HepG2 (cell line): ENCODE data around the gene PNKD. TPM values are rescaled to one million over a fixed set of nuclear protein-coding genes. Genes with fewer than 3 reads are reported as not detected.

Experiments
- ARNT ChIP-seq: fragments of 450-650 bp; IDR thresholded peaks from 2 replicates; pipeline ENCODE4 v1.6.1; 2017
- ATF7-NPFF ChIP-seq: sonication (generic); formaldehyde crosslinking; IDR thresholded peaks from 2 replicates; pipeline ENCODE4 v1.8.1; 2023; ENCODE audit warnings: mild to moderate bottlenecking, low read depth, missing genetic modification reagents, moderate library complexity
- CBFB ChIP-seq: sonication (generic); formaldehyde crosslinking; IDR thresholded peaks from 2 replicates; pipeline ENCODE4 v1.4.0; 2020; ENCODE audit warnings: missing genetic modification reagents
- ISL2 ChIP-seq: sonication (generic); formaldehyde crosslinking; IDR thresholded peaks from 2 replicates; pipeline ENCODE4 v1.5.0; 2020; ENCODE audit warnings: missing genetic modification reagents
- NFYB ChIP-seq: sonication (generic); formaldehyde crosslinking; IDR thresholded peaks from 2 replicates; pipeline ENCODE4 v1.4.0; 2020; ENCODE audit warnings: missing genetic modification reagents
- NONO ChIP-seq, 2 experiments: fragments of 450-650 bp in 1 of 2; sonication (generic) in 1 of 2; formaldehyde crosslinking in 1 of 2; IDR thresholded peaks in 1 of 2; conservative IDR thresholded peaks in 1 of 2; 2 replicates each; pipeline versions ENCODE4 v1.6.1 to v1.8.0; 2017 to 2022; ENCODE audit warnings: mild to moderate bottlenecking in 1 of 2, missing genetic modification reagents in 1 of 2, moderate library complexity in 1 of 2
- SALL1 ChIP-seq: sonication (generic); formaldehyde crosslinking; IDR thresholded peaks from 2 replicates; pipeline ENCODE4 v1.8.0; 2022; ENCODE audit warnings: mild to moderate bottlenecking, missing genetic modification reagents
- TEAD3 ChIP-seq: optimal IDR thresholded peaks from 2 replicates; pipeline ENCODE3; 2016; ENCODE audit warnings: borderline replicate concordance
- XRCC5 ChIP-seq: fragments of 200-400 bp; formaldehyde crosslinking; optimal IDR thresholded peaks from 2 replicates; pipeline ENCODE3; 2017; ENCODE audit warnings: mild to moderate bottlenecking, low read length
- ZNF761 ChIP-seq: sonication (generic); formaldehyde crosslinking; conservative IDR thresholded peaks from 2 replicates; pipeline ENCODE4 v1.4.0; 2020; ENCODE audit warnings: mild to moderate bottlenecking, missing genetic modification reagents
- polyA plus RNA-seq, 8 experiments: library from polyadenylated mRNA; depleted of rRNA in 3 of 8; stranded (reverse) in 7 of 8; unstranded in 1 of 8; fragments of >200 nt; fragmentation: Illumina TruSeq in 4 of 8; extraction: Trizol in 4 of 8; gene quantifications; 2 replicates each; pipeline versions ENCODE4 v1.2.1 to v1.2.3, GENCODE V29; 2011 to 2016; ENCODE audit warnings: low read depth in 4 of 8, missing spikeins in 1 of 8, mixed read lengths in 1 of 8; ENCODE audit not compliant: insufficient read depth in 1 of 8
- total RNA-seq, 5 experiments: library from RNA; depleted of rRNA; stranded (reverse); fragments of >200 nt; fragmentation: Illumina TruSeq; extraction: Trizol; gene quantifications; 2 replicates each; pipeline ENCODE4 v1.2.3, GENCODE V29; 2016; ENCODE audit warnings: low read depth in 1 of 5
- TF ChIP-seq, protein P1 (sequence below): sonication (generic); formaldehyde crosslinking; IDR thresholded peaks from 2 replicates; pipeline ENCODE4 v1.5.1; 2020; ENCODE audit warnings: mild to moderate bottlenecking, missing genetic modification reagents
- TF ChIP-seq, protein P2 (sequence below): sonication (generic); formaldehyde crosslinking; IDR thresholded peaks from 2 replicates; pipeline ENCODE4 v1.4.0; 2020; ENCODE audit warnings: missing genetic modification reagents, borderline replicate concordance
- TF ChIP-seq, protein P3 (sequence below): IDR thresholded peaks from 2 replicates; pipeline ENCODE4 v1.6.1; 2016; ENCODE audit warnings: missing compliant biosample characterization, missing genetic modification reagents, borderline replicate concordance
- TF ChIP-seq, protein P4 (sequence below): sonication (generic); formaldehyde crosslinking; IDR thresholded peaks from 2 replicates; pipeline ENCODE4 v1.4.0; 2020; ENCODE audit warnings: missing genetic modification reagents
- TF ChIP-seq, protein P5 (sequence below): sonication (generic); formaldehyde crosslinking; IDR thresholded peaks from 2 replicates; pipeline ENCODE4 v1.5.1; 2020; ENCODE audit warnings: mild to moderate bottlenecking, missing genetic modification reagents, borderline replicate concordance
- TF ChIP-seq, protein P6 (sequence below): sonication (generic); formaldehyde crosslinking; IDR thresholded peaks from 2 replicates; pipeline ENCODE4; 2020; ENCODE audit warnings: missing genetic modification reagents, mild to moderate bottlenecking, borderline replicate concordance

The PNKD gene
- total and polyA plus RNA-seq, 2 of the 13 experiments (the other 11 are each of a cell fraction or from before 2014, with no cell fraction given) = 55.9 to 80.4 TPM

DNA sequence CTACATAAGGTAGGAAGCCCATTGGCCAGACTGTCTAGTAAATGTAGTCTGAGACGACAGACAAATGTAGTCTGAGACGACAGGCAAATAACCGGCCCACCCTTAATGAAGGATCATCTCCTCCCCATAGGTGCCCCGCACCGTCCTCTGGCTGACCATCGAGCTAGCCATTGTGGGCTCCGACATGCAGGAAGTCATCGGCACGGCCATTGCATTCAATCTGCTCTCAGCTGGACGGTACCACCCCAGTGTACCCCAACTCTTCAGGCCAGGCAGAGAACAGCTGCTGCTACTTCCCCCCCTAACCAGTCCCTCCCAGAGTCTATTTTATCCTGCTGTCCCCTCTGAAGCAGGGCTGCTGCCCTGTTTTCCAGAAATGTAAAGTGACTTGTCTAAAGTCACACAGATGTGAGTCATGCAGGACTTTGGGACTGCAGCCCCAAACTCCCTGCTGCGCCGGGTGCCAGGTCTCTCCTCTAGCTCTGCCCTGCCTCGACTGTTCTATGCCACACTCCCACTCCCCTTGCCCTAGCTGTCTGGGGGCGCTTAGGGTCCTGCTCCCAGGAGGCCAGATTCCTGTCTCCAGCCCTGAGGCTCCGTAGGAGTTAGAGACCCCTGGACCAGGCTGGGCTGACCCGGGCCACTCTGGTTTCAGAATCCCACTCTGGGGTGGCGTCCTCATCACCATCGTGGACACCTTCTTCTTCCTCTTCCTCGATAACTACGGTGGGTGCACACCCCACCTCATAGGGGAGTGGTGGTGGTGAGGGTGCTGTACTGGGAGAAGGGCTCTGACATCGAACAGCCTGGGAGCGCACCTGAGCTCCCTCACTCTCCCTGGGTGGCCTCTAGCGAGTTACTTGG, 116.4 kb downstream of the PNKD start (continued):
- TF ChIP-seq, protein P1, sequence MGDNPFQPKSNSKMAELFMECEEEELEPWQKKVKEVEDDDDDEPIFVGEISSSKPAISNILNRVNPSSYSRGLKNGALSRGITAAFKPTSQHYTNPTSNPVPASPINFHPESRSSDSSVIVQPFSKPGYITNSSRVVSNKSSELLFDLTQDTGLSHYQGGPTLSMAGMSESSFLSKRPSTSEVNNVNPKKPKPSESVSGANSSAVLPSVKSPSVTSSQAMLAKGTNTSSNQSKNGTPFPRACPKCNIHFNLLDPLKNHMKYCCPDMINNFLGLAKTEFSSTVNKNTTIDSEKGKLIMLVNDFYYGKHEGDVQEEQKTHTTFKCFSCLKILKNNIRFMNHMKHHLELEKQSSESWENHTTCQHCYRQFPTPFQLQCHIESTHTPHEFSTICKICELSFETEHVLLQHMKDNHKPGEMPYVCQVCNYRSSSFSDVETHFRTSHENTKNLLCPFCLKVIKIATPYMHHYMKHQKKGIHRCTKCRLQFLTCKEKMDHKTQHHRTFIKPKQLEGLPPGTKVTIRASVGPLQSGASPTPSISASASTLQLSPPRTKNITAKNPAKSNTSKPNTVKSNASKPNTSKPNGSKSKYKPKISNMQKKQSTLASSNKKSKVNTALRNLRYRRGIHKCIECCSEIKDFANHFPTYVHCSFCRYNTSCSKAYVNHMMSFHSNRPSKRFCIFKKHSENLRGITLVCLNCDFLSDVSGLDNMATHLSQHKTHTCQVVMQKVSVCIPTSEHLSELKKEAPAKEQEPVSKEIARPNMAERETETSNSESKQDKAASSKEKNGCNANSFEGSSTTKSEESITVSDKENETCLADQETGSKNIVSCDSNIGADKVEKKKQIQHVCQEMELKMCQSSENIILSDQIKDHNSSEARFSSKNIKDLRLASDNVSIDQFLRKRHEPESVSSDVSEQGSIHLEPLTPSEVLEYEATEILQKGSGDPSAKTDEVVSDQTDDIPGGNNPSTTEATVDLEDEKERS (CRISPR knock-in tag) = no peak
- TF ChIP-seq ISL2 (no peak), ATF7-NPFF (CRISPR knock-in tag) (no peak; the same call in 1 of the 2 replicates), XRCC5 (peak; percentile 25), SALL1 (0 out of 2 replicates have a peak, but pooled peaks have one; percentile 3), NONO (IDR thresholded peaks at IDR 0.05) (no peak), NONO (CRISPR knock-in tag; conservative IDR thresholded peaks at IDR 0.05) (0 out of 2 replicates have a peak, but pooled peaks have one; percentile 6), CBFB (CRISPR knock-in tag) (no peak), ZNF761 (CRISPR knock-in tag) (no peak), TEAD3 (peak; percentile 10), ARNT (no peak), NFYB (CRISPR knock-in tag) (no peak)
- TF ChIP-seq, protein P2, sequence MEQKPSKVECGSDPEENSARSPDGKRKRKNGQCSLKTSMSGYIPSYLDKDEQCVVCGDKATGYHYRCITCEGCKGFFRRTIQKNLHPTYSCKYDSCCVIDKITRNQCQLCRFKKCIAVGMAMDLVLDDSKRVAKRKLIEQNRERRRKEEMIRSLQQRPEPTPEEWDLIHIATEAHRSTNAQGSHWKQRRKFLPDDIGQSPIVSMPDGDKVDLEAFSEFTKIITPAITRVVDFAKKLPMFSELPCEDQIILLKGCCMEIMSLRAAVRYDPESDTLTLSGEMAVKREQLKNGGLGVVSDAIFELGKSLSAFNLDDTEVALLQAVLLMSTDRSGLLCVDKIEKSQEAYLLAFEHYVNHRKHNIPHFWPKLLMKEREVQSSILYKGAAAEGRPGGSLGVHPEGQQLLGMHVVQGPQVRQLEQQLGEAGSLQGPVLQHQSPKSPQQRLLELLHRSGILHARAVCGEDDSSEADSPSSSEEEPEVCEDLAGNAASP (CRISPR knock-in tag) = 0 out of 2 replicates have a peak, but pooled peaks have one; percentile 43
- TF ChIP-seq, protein P3, sequence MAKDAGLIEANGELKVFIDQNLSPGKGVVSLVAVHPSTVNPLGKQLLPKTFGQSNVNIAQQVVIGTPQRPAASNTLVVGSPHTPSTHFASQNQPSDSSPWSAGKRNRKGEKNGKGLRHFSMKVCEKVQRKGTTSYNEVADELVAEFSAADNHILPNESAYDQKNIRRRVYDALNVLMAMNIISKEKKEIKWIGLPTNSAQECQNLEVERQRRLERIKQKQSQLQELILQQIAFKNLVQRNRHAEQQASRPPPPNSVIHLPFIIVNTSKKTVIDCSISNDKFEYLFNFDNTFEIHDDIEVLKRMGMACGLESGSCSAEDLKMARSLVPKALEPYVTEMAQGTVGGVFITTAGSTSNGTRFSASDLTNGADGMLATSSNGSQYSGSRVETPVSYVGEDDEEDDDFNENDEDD (CRISPR knock-in tag) = no peak
- TF ChIP-seq, protein P4, sequence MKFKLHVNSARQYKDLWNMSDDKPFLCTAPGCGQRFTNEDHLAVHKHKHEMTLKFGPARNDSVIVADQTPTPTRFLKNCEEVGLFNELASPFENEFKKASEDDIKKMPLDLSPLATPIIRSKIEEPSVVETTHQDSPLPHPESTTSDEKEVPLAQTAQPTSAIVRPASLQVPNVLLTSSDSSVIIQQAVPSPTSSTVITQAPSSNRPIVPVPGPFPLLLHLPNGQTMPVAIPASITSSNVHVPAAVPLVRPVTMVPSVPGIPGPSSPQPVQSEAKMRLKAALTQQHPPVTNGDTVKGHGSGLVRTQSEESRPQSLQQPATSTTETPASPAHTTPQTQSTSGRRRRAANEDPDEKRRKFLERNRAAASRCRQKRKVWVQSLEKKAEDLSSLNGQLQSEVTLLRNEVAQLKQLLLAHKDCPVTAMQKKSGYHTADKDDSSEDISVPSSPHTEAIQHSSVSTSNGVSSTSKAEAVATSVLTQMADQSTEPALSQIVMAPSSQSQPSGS (CRISPR knock-in tag) = no peak
- TF ChIP-seq, protein P5, sequence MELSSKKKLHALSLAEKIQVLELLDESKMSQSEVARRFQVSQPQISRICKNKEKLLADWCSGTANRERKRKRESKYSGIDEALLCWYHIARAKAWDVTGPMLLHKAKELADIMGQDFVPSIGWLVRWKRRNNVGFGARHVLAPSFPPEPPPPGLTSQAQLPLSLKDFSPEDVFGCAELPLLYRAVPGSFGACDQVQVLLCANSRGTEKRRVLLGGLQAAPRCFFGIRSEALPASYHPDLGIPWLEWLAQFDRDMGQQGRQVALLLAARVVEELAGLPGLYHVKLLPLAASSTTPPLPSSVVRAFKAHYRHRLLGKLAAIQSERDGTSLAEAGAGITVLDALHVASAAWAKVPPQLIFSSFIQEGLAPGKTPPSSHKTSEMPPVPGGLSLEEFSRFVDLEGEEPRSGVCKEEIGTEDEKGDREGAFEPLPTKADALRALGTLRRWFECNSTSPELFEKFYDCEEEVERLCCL (CRISPR knock-in tag) = no peak
- TF ChIP-seq, protein P6, sequence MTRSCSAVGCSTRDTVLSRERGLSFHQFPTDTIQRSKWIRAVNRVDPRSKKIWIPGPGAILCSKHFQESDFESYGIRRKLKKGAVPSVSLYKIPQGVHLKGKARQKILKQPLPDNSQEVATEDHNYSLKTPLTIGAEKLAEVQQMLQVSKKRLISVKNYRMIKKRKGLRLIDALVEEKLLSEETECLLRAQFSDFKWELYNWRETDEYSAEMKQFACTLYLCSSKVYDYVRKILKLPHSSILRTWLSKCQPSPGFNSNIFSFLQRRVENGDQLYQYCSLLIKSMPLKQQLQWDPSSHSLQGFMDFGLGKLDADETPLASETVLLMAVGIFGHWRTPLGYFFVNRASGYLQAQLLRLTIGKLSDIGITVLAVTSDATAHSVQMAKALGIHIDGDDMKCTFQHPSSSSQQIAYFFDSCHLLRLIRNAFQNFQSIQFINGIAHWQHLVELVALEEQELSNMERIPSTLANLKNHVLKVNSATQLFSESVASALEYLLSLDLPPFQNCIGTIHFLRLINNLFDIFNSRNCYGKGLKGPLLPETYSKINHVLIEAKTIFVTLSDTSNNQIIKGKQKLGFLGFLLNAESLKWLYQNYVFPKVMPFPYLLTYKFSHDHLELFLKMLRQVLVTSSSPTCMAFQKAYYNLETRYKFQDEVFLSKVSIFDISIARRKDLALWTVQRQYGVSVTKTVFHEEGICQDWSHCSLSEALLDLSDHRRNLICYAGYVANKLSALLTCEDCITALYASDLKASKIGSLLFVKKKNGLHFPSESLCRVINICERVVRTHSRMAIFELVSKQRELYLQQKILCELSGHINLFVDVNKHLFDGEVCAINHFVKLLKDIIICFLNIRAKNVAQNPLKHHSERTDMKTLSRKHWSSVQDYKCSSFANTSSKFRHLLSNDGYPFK (CRISPR knock-in tag) = 0 out of 2 replicates have a peak, but pooled peaks have one; percentile 31
